Right hindlimb (tissue), 1 donor: ENCODE measurements around the gene ENOX2.

ENCODE experiments used
- DNase-seq: peaks from one replicate; pipeline ENCODE4 v3.0.0-alpha.2; 2018

ENOX2 gene

DNA sequence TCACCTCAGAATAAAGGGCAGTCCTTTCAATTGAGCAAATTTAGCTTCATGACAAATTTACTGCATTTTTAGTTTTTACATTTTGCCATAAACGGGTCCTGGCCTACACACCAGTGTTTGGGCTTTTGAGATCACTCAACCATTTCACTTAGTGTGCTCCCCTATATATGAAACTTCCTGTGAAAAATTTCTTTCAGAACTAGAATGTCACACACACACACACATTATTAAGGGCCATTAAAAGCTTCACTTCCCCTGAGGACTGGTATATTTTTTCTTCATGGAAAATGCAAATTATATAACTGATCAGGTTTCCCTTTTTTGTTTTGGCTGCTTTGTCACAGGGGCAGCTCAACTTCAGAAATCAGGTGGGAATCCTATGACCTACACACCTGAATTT is 206.5 kb downstream of the ENOX2 start:
- no peak for DNase-seq

DNA sequence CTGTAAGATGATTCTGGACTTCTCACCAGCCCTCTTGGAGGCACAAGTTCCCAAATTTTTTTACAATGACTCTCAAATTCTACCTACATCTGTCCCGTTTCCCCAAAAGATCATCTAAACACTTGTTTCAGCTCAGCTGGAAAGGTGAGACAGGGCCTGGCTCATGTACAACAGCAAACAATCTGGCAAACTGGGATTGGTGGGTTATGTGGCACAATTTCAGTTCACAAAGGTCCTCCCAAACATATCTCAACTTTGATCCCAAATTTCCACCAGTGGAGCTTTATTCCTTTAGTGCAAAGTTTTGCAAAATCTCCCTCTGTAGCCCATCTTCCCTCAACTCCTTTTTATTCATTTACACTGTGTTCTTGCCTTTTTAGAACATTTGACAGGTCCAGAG is 207.1 kb downstream of the ENOX2 start:
- no peak for DNase-seq

DNA sequence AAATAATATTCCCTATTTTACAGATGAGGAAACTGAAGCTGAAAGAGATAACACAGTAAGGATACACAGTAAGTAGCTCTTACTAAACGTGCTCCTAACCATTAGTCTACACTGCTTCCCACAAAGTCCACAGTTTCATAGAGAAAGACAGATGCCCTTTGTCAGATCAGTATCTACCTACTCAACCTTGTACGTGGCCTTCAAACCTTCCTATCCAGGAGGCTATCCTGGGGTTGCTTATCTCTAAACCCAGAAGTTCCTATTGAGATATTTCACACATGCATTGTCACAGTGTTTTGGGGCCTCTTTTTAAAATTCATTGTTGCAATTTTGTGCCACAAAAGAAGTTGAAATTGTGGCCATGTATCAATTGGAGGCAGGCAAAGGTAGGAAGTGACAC is 208.0 kb downstream of the ENOX2 start:
- DNase-seq = no peak

GRCh38 chrX:130691576-130691975 is 211.4 kb downstream of the ENOX2 start:
- no peak for DNase-seq

DNA sequence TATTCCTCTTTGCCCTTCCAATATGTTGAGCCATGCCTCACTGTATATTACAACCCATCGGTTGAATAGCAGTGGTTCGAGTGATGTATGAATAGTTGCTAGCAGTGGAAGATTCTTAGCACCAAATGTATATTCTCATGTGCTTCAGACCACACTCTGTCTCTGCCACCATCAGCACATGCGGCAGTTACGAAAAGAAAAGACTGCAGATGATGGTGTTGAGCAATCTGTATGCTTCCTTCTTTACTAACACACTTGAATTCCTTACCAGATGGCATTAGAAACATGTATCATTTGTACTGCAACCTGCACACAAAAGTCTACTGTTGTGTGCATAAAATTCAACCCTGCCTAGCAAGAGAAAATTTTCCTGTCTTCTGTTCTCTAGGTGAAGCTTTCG is 214.6 kb downstream of the ENOX2 start:
- DNase-seq = no peak

DNA sequence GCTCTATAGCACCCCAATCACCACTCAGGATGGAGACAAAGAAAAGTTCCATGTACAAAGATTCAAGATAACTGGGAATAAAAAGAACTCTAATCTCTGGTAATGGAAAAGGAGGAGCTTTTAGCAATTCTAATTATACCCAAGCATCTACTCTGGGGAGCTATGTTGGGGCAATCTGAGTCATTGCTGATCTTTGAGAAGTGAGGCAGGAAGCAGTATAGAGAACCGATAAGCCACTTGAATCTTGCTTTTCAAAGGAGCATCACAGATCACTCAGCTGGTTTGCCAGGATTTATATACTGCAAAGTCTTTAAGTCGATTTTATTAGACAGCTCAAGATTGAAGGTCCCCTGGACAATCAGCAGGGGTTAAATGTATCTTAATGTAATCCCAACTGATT is 220.0 kb downstream of the ENOX2 start:
- no peak for DNase-seq

DNA sequence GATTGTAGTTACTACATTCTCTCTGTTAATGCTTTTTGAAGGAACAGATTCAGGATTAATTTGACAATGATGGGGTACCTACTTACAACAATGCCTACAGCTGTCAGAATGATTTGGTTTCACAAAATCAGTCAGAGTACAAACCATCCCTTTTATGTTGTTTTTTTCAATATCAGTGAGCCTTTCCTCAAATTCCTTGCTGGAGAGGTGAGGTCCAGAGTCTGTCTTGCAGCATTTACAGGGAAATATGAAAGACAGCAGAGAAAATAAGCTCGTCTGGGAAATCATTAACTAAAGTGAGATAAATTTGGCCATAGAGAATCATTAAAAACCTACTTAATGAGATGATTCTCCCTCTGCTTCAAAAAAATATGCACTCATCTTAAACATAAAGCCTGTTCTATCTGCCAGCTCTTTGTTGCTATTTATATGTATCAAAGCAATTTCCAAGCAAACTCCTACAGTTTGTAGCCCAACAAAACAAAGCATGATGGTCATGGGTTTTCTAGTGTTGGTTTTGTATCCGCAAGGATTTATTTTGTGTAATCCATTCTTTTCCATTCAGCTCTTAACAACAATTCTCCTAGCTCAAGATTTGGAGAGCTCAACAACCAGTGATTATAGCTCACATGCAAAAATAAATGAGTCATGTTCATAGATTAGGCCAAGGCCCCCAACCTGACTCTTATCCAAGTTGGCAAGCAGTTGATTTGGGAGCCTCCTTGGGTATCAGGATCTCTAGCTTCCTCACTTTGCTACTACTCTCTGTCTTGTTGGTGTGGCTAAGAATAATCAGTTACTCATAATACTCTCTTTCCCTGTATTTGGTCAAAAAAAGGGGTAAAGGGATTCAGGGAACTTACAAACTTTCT is 222.6 kb downstream of the ENOX2 start:
- DNase-seq = no peak

- no peak for DNase-seq
Measured at GRCh38 chrX:130676861-130677260, 226.1 kb downstream of the ENOX2 start.

DNA sequence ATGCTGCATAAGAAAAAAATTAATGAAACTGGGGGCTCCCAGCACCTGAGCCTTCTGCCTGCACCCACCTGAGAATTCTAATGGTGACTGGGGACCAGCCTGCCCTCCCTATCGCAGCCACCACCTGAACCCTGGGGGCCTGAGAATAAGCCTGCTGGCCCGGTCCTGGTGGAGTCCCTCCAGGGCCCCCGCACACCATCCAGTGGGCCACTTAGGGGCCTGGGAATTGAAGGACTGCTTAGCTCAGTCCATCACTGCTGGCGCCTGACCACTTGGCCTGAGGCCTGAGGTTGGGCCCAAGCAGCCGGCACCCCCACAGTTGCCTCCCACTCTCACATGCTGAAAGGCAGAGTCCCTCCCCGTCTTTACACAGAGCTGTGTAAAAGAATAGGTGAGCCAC is 230.8 kb downstream of the ENOX2 start:
- DNase-seq = no peak

GRCh38 chrX:130669233-130669632 is 233.8 kb downstream of the ENOX2 start:
- DNase-seq = no peak

DNA sequence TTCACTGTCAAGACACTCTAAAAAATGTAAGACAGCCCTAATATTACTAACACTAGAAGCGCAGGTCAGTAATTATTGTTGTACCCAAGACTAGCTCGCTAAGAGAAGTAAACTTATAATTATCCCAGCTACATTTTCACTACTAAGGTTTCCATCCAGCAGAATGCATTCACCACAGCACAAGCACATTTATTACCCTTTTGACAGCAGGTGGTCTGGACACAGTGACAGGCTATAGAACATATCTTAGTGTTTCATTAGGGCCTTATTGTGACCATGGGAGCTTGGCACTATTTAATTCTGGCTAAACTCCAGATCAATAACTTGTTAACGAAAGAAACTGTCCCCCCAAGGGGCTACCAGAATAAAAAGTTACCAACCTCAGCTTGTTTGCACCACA is 237.7 kb downstream of the ENOX2 start:
- DNase-seq = no peak

- no peak for DNase-seq
Measured at GRCh38 chrX:130658310-130658709, 244.7 kb downstream of the ENOX2 start.

GRCh38 chrX:130654409-130654950 is 248.5 kb downstream of the ENOX2 start:
- DNase-seq = no peak

- no peak for DNase-seq
Measured at GRCh38 chrX:130652824-130653578, 250.0 kb downstream of the ENOX2 start.

GRCh38 chrX:130649738-130650137 is 253.3 kb downstream of the ENOX2 start:
- no peak for DNase-seq

GRCh38 chrX:130647468-130647867 is 255.5 kb downstream of the ENOX2 start:
- no peak for DNase-seq

DNA sequence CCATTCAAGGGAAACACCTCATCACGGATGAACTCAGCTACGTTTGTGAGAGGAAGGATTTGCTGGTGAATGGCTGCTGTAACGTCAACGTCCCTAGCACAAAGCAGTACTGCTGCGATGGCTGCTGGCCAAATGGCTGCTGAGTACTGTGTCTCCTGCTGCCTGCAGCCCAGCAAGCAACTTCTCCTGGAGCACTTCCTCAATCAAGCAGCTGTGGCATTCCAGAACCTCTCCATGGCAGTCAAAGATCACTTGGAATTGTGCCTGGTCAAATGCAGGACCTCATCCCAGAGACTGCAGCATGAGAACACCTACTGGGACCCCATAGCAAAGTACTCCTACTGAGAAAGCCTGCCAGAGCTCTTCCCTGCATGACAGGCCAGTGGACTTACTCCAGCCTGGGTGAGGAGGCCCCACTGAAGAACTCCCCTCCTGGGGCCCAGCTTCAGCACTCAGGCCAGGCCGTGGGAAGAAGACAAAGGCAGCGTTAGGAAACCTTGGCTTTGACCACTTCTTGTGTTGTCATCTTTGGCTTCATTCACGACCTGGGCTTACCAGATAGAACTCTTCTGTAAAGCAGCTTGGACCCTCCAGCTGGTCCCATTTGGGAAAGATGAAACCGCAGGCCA is 256.9 kb downstream of the ENOX2 start:
- DNase-seq = peak; percentile 13

DNA sequence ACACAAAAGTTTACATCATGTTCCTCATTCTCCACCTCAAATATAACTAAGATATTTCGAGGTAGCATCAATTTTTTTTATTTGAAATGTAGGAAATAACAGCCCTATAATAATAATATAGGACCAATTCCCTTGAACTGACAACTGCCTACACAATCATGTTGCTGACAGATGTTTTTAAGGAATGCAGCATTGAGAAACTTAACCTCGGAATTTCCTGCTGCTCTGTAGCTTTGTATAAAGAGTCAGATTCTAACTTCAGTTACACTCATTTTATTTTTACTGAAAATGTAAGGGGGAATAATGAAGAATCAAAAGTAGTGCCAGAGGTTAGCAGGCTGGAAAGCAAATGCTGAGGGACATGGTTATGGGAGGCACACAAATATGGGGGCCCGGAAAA is 265.4 kb downstream of the ENOX2 start:
- DNase-seq = no peak

DNA sequence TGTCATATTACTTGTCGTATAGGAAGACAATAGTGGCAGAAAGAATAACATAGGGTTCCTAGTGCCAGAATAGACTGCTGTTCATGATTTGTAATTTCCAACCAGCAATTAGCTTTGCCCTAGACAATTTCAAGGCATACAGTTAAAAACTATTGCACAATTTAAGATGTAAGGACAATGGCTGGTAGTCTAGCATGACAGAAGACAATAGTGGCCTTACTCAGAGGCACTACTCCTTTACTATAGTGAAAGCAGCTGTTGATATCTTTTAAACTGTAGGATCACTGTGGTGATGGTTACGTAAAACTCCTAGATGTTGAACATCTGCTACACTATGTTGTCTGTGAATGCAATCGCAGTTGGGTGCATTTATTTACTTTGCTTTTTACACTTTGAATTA is 266.7 kb downstream of the ENOX2 start:
- no peak for DNase-seq

DNA sequence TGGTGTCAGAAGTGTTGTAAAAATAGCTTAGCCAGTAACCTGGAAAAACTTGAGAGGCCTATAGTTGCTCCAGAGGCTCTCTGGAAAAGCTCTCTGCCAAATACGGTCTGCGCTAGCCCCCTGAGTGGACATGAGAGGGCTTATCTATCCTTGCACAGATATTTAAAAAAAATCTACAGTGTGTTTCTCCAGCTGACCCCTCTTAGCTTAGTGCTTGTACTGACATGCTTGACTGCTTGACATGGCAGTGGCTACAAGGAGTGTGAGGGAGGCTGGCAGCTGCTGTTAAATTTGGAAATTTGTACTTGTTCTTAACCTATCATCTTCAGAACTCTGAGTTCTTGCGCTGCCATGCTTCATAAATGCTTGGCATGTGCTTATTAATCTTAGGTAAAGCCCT is 272.0 kb downstream of the ENOX2 start:
- DNase-seq = no peak

DNA sequence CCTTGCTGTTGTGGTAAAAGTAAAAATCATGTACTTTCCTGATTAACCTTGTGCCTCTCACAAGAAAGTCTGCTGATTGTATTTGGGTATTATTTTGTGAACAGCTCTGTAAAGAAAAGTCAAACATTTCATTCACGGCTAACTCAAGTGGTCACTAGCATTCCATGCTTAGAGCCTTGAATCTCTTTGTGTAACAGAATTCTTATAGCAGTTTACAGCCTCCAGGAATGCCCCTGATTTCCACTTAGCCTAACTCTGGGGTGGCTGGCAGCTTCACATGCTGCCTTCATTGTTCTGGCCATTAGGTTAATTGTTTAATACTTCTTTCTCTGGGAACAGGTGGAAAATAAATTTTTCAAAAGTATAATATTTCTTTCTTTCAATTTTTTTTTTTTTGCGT is 274.5 kb downstream of the ENOX2 start:
- DNase-seq = no peak

- DNase-seq = no peak
Measured at GRCh38 chrX:130626521-130626920, 276.5 kb downstream of the ENOX2 start.

- DNase-seq = no peak
Measured at GRCh38 chrX:130625386-130625785, 277.6 kb downstream of the ENOX2 start.

DNA sequence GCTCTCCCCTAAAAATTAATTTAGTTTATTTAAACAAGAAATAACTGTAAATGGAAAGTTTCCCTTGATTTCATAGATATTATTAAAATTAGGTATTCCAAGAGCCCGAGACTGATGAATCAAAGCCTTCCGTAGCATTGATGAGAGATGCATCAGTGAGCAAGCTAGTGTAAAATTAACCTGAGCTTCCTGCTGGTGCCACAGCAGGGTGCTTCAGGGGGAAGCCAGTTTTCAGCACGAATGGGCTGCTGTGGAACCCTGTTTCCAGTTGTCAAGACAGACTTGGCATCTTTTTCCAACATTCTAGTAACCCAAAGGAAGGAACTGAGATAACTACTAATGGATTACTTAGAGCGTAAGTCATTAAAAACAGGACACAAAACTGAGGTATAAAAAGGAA is 279.5 kb downstream of the ENOX2 start:
- DNase-seq = no peak
